ENCODE results near the gene BTBD17.

DNA sequence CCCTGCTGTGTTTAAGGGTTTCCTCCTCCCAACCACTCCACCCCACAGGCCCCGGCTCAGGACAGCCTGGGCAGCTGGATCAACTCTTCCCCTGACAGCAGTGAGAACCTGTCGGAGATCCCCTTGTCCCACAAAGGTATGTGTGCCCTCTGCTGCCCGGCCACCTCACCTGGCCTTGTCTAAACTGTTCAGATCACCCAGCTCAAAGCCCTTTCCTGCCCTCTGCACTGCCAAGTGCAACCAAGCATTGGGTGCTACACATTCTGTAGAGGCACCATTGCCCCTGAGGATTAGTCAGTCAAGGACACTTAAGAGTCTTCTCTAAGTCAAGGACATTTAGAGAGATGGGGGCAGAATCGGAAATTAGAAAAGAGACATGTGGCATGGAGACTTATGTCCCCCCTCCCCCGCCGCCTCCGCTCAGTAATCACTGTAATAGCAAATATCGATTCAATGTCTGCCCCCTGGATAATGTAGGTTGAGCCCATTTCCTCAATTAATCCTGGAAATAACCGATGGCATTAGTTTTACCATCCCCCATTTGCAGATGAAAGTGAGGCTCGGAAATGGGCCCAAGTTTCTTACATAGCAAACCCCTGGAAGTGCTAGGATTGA lies 8.1 kb downstream of the BTBD17 start:
- no peak for TF ChIP-seq EP300 (IDR thresholded peaks at IDR 0.05)
- TF ChIP-seq, protein P1, sequence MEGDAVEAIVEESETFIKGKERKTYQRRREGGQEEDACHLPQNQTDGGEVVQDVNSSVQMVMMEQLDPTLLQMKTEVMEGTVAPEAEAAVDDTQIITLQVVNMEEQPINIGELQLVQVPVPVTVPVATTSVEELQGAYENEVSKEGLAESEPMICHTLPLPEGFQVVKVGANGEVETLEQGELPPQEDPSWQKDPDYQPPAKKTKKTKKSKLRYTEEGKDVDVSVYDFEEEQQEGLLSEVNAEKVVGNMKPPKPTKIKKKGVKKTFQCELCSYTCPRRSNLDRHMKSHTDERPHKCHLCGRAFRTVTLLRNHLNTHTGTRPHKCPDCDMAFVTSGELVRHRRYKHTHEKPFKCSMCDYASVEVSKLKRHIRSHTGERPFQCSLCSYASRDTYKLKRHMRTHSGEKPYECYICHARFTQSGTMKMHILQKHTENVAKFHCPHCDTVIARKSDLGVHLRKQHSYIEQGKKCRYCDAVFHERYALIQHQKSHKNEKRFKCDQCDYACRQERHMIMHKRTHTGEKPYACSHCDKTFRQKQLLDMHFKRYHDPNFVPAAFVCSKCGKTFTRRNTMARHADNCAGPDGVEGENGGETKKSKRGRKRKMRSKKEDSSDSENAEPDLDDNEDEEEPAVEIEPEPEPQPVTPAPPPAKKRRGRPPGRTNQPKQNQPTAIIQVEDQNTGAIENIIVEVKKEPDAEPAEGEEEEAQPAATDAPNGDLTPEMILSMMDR (IDR thresholded peaks at IDR 0.05): no peak
- no peak for TF ChIP-seq POLR2A (IDR thresholded peaks at IDR 0.05)
- no peak for TF ChIP-seq POLR2AphosphoS5 (IDR thresholded peaks at IDR 0.05)

Data from suprapubic skin (tissue), 4 donors.